ENCODE results near the gene PARD3. TPM values are rescaled to one million over a fixed set of nuclear protein-coding genes. Genes with fewer than 3 reads are reported as not detected.

Gene PARD3
- total and polyA plus RNA-seq, 10 of the 15 experiments (the other 5 are each of a cell fraction or from before 2014, with no cell fraction given) = 2.6 to 43.1 (median 13.9) TPM

DNA sequence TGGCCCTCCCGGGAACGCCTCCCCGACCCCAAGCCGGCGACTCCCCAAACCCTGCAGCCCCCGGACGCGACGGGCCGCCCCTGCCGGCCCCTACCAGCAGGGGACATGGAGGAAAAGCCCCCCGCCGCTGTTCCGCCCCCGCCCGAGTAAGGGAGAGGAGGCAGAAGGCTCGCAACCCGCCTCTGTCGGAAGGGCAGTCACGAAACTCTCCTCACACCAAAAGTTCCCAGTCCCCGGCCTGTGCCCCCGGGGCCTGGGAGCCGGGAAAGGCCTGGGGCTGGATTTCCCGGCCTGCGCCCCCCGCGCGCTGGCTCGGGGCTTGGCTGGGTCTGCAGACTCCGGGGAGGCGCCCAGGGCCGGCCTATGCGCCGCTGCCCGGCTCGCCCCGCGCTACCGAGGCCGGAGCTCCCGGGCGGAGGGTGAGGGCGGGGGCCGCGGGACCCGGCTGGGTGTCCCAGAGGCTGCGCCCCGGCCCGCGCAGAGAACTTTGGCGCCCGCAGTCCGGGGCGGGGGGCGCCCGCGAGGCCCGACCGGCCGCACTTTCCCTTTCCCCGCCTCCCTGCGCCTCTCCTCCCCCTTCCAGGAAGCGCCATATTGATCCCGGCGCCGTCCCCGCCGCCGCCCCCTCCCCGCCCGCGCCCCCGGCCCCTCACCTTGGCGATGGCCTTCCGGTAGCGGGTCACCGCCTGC lies 728 bp downstream of the PARD3 start (continued):
- TF ChIP-seq GATAD2B (conservative IDR thresholded peaks at IDR 0.05; ENCODE audit: low read depth) (peak; percentile 49; the same call in 1 of the 2 replicates), CBFB (IDR thresholded peaks at IDR 0.05; ENCODE audit: low read depth) (no peak), BMI1 (IDR thresholded peaks at IDR 0.05; ENCODE audit: borderline replicate concordance) (no peak), FOXK2 (IDR thresholded peaks at IDR 0.05) (no peak), SP1 (IDR thresholded peaks at IDR 0.05; ENCODE audit: low read depth, low read length) (no peak), TBL1XR1 (IDR thresholded peaks at IDR 0.05; ENCODE audit: low read depth, low read length) (no peak), MYB (IDR thresholded peaks at IDR 0.05; ENCODE audit: borderline replicate concordance, low read depth, low read length) (no peak), HDAC6 (IDR thresholded peaks at IDR 0.05; ENCODE audit: unreplicated experiment) (peak; percentile 50), ZNF274 (IDR thresholded peaks at IDR 0.05; ENCODE audit: insufficient read depth, insufficient read length) (no peak), EGR1 (IDR thresholded peaks at IDR 0.05; ENCODE audit: borderline replicate concordance in 1 of 2, low read depth in 2 of 2, low read length in 2 of 2) (0 out of 3 replicates have a peak, but pooled peaks of 1 of the 2 experiments have one; percentile 8), EZH2 (IDR thresholded peaks at IDR 0.05; ENCODE audit: borderline replicate concordance, control insufficient read depth, low read depth, low read length) (no peak), DPF2 (IDR thresholded peaks at IDR 0.05) (peak; percentile 55; the same call in 1 of the 2 replicates), JUNB (IDR thresholded peaks at IDR 0.05) (no peak), IKZF1 (conservative IDR thresholded peaks at IDR 0.05) (peak; percentile 36; the same call in 1 of the 2 replicates)
- TF ChIP-seq, protein P1, sequence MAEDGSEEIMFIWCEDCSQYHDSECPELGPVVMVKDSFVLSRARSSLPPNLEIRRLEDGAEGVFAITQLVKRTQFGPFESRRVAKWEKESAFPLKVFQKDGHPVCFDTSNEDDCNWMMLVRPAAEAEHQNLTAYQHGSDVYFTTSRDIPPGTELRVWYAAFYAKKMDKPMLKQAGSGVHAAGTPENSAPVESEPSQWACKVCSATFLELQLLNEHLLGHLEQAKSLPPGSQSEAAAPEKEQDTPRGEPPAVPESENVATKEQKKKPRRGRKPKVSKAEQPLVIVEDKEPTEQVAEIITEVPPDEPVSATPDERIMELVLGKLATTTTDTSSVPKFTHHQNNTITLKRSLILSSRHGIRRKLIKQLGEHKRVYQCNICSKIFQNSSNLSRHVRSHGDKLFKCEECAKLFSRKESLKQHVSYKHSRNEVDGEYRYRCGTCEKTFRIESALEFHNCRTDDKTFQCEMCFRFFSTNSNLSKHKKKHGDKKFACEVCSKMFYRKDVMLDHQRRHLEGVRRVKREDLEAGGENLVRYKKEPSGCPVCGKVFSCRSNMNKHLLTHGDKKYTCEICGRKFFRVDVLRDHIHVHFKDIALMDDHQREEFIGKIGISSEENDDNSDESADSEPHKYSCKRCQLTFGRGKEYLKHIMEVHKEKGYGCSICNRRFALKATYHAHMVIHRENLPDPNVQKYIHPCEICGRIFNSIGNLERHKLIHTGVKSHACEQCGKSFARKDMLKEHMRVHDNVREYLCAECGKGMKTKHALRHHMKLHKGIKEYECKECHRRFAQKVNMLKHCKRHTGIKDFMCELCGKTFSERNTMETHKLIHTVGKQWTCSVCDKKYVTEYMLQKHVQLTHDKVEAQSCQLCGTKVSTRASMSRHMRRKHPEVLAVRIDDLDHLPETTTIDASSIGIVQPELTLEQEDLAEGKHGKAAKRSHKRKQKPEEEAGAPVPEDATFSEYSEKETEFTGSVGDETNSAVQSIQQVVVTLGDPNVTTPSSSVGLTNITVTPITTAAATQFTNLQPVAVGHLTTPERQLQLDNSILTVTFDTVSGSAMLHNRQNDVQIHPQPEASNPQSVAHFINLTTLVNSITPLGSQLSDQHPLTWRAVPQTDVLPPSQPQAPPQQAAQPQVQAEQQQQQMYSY (CRISPR knock-in tag; IDR thresholded peaks at IDR 0.05) = no peak
- TF ChIP-seq, protein P2, sequence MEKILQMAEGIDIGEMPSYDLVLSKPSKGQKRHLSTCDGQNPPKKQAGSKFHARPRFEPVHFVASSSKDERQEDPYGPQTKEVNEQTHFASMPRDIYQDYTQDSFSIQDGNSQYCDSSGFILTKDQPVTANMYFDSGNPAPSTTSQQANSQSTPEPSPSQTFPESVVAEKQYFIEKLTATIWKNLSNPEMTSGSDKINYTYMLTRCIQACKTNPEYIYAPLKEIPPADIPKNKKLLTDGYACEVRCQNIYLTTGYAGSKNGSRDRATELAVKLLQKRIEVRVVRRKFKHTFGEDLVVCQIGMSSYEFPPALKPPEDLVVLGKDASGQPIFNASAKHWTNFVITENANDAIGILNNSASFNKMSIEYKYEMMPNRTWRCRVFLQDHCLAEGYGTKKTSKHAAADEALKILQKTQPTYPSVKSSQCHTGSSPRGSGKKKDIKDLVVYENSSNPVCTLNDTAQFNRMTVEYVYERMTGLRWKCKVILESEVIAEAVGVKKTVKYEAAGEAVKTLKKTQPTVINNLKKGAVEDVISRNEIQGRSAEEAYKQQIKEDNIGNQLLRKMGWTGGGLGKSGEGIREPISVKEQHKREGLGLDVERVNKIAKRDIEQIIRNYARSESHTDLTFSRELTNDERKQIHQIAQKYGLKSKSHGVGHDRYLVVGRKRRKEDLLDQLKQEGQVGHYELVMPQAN (conservative IDR thresholded peaks at IDR 0.05) = peak; percentile 42; the same call in 1 of the 2 replicates
- TF ChIP-seq, protein P3, sequence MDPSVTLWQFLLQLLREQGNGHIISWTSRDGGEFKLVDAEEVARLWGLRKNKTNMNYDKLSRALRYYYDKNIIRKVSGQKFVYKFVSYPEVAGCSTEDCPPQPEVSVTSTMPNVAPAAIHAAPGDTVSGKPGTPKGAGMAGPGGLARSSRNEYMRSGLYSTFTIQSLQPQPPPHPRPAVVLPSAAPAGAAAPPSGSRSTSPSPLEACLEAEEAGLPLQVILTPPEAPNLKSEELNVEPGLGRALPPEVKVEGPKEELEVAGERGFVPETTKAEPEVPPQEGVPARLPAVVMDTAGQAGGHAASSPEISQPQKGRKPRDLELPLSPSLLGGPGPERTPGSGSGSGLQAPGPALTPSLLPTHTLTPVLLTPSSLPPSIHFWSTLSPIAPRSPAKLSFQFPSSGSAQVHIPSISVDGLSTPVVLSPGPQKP (IDR thresholded peaks at IDR 0.05; ENCODE audit: low read depth, low read length) = no peak

Data from GM12878 (cell line).